H1 (cell line): ENCODE data around the gene MARCHF9. TPM values are rescaled to one million over a fixed set of nuclear protein-coding genes. Genes with fewer than 3 reads are reported as not detected.

ENCODE experiments used
- EP300 ChIP-seq, 2 experiments: IDR thresholded peaks; 1 replicate in 1 of 2; 2 replicates in 1 of 2; pipeline ENCODE4 v1.6.1; 2011 to 2012; ENCODE audit warnings: low read depth in 2 of 2, low read length in 2 of 2, mild to moderate bottlenecking in 2 of 2, borderline replicate concordance in 1 of 2, inconsistent platforms in 1 of 2, moderate library complexity in 1 of 2
- GABPA ChIP-seq: IDR thresholded peaks from 2 replicates; pipeline ENCODE4 v1.6.1; 2011; ENCODE audit warnings: mild to moderate bottlenecking, low read length, moderate library complexity, borderline replicate concordance; ENCODE audit not compliant: insufficient read depth
- KDM5A ChIP-seq: fragments of 200-600 bp; IDR thresholded peaks from 2 replicates; pipeline ENCODE4 v1.7.1; 2012; ENCODE audit warnings: mild to moderate bottlenecking, low read length, inconsistent platforms, mixed read lengths
- POLR2AphosphoS5 ChIP-seq: IDR thresholded peaks from 2 replicates; pipeline ENCODE4 v1.6.1; 2011; ENCODE audit warnings: low read depth, low read length
- POU5F1 ChIP-seq: IDR thresholded peaks from 2 replicates; pipeline ENCODE4 v1.6.1; 2011; ENCODE audit warnings: low read depth, mild to moderate bottlenecking, low read length, moderate library complexity
- SIN3A ChIP-seq, 2 experiments: IDR thresholded peaks in 1 of 2; conservative IDR thresholded peaks in 1 of 2; 2 replicates each; pipeline ENCODE4 v1.6.1; 2011 to 2012; ENCODE audit warnings: low read length in 2 of 2, improper control_type of control experiment in 1 of 2, low read depth in 1 of 2, mild to moderate bottlenecking in 1 of 2
- SP2 ChIP-seq: IDR thresholded peaks from 2 replicates; pipeline ENCODE4 v1.6.1; 2012; ENCODE audit warnings: mild to moderate bottlenecking, low read length, inconsistent platforms
- TCF12 ChIP-seq: IDR thresholded peaks from 2 replicates; pipeline ENCODE4 v1.6.1; 2011; ENCODE audit warnings: low read depth, mild to moderate bottlenecking, low read length
- TEAD4 ChIP-seq: IDR thresholded peaks from 2 replicates; pipeline ENCODE4 v1.6.1; 2012; ENCODE audit warnings: low read depth, low read length, inconsistent platforms, mixed read lengths
- polyA plus RNA-seq, 7 experiments: library from polyadenylated mRNA; depleted of rRNA in 3 of 7; stranded (reverse) in 5 of 7; unstranded in 2 of 7; fragments of >200 nt in 5 of 7; fragments of 200-250 nt in 2 of 7; gene quantifications; 1 replicate in 5 of 7; 2 replicates in 1 of 7; 4 replicates in 1 of 7; pipeline versions ENCODE4 v1.2.1 to v1.2.3, GENCODE V29; 2011 to 2013; ENCODE audit warnings: missing spikeins in 2 of 7, mixed read lengths in 2 of 7
- total RNA-seq: library from RNA; stranded (reverse); fragmentation: NEBNext Ultra II Directional; extraction: Animal tissue kit (Norgen Biotek cat#: 25700); gene quantifications from 2 replicates; pipeline ENCODE4 v1.2.1, GENCODE V29; 2021

The MARCHF9 gene
- total and polyA plus RNA-seq, 2 of the 8 experiments (the other 6 are each of a cell fraction or from before 2014, with no cell fraction given): 6.4 to 7.8 TPM

DNA sequence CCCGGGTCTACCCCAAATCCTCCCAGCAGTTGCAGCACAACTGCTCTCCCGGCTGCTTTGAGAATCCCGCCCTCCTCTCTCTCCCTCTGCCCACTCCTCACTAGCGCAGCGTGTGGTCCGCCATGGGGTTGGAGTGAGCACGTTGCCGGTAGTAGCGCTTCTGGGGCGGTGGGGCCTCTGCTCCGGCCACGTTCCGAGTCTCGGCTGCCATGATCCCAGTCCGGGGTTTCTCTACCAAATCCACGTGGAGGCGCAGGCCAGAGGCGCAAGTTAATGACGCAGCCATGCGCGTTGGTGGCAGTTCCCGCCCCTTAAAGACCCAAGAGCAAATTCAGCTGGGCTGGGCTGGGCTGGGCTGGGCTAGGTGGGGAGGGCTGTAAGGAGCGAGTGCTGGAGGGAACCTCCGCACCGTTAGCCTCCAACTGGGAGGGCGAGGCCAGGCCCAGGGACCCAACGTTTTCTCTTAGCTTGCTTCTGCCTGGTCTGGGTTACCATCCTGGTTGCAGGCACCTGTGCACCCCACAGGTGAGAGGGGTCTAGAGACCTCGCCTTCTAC, 17.0 kb downstream of the MARCHF9 start, which contains the start of gene METTL1 (continued):
- TF ChIP-seq SP2 (no peak), EP300 (IDR thresholded peaks at IDR 0.05; ENCODE audit: borderline replicate concordance in 1 of 2, low read depth in 2 of 2, low read length in 2 of 2) (0 out of 3 replicates have a peak, but pooled peaks of 1 of the 2 experiments have one; percentile 66), KDM5A (peak; percentile 88), SIN3A (conservative IDR thresholded peaks at IDR 0.05 in 1 of 2, IDR thresholded peaks at IDR 0.05 in 1 of 2; ENCODE audit: low read depth in 1 of 2, low read length in 2 of 2) (peak; percentile 93 to 98; a peak in 3 of 4 replicates), TEAD4 (peak; percentile 27; the same call in 1 of the 2 replicates), TCF12 (peak; percentile 45; the same call in 1 of the 2 replicates), POLR2AphosphoS5 (peak; percentile 97), POU5F1 (no peak), GABPA (no peak)
